ENCODE data around the gene CD22. TPM values are rescaled to one million over a fixed set of nuclear protein-coding genes. Genes with fewer than 3 reads are reported as not detected.

The CD22 gene
- total RNA-seq, 4 donors from 2014 or later: 2.7 to 5.6 (median 4.9) TPM

GRCh38 chr19:35311901-35312665, 16.9 kb upstream of the CD22 start:
- WGBS, 2 donors (ENCODE audit: low coverage in 1 of 2): 75 to 100% methylated on average over 2 to 7 of the region's 21 CpGs
- Histone ChIP-seq H3K36me3 (no peaks in the 10 kb centered on the region), H3K4me3 (no peak overlapping the region), H3K9me3 (no peaks in the 10 kb centered on the region), H3K27ac (no peak overlapping the region), H3K27me3 (peaks cover 49% of the 10 kb centered on the region), H3K4me1 (no peaks in the 10 kb centered on the region)
- TF ChIP-seq POLR2AphosphoS5 (IDR thresholded peaks at IDR 0.05) (no peak), POLR2A (IDR thresholded peaks at IDR 0.05) (no peak), CTCF (IDR thresholded peaks at IDR 0.05) (no peak), EP300 (IDR thresholded peaks at IDR 0.05) (no peak)
- ATAC-seq: no peak

DNA sequence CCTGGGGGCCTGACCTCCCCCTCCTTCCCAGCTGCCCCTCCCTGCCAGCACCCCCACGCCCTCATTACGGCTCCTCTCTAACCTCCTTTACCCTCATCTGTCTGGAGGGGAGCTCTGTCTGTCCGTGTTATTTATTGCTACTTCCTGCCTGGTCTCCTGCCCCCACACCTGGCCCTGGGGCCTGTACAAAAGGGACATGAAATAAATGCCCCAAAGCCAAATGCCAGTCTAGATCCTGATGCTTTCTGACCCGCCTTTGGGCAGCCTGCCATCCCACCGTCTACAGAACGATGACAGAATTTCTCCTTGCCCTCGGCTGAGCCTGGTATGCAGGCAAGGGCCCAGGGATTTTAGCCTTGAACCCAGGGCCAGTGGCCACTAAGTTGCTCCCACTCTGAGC, 15.4 kb upstream of the CD22 start:
- no peak for ATAC-seq
- WGBS, 2 donors (ENCODE audit: low coverage in 1 of 2): 0% methylated on average over 1 of the region's 7 CpGs; no CpG with 5 or more reads in 1 of the 2 donors
- Histone ChIP-seq H3K9me3 (no peaks in the 10 kb centered on the region), H3K27me3 (peaks cover 49% of the 10 kb centered on the region), H3K4me1 (no peaks in the 10 kb centered on the region), H3K27ac (no peak overlapping the region), H3K36me3 (no peaks in the 10 kb centered on the region), H3K4me3 (no peak overlapping the region)
- no peak for TF ChIP-seq POLR2AphosphoS5 (IDR thresholded peaks at IDR 0.05)
- no peak for TF ChIP-seq EP300 (IDR thresholded peaks at IDR 0.05)
- TF ChIP-seq CTCF (IDR thresholded peaks at IDR 0.05): no peak

GRCh38 chr19:35314031-35314430, 15.0 kb upstream of the CD22 start:
- Histone ChIP-seq H3K27me3 (peaks cover 49% of the 10 kb centered on the region), H3K9me3 (no peaks in the 10 kb centered on the region), H3K4me3 (no peak overlapping the region), H3K36me3 (no peaks in the 10 kb centered on the region), H3K27ac (no peak overlapping the region), H3K4me1 (no peaks in the 10 kb centered on the region)
- no peak for ATAC-seq
- TF ChIP-seq EP300 (IDR thresholded peaks at IDR 0.05) (no peak), CTCF (IDR thresholded peaks at IDR 0.05) (no peak), POLR2AphosphoS5 (IDR thresholded peaks at IDR 0.05) (no peak), POLR2A (IDR thresholded peaks at IDR 0.05) (no peak)
- WGBS, 2 donors (ENCODE audit: low coverage in 1 of 2): 46 to 82% methylated on average over 2 to 7 of the region's 8 CpGs

- Histone ChIP-seq H3K27ac (no peak overlapping the region), H3K4me1 (no peaks in the 10 kb centered on the region), H3K9me3 (no peaks in the 10 kb centered on the region), H3K36me3 (no peaks in the 10 kb centered on the region), H3K27me3 (peaks cover 43% of the 10 kb centered on the region), H3K4me3 (no peak overlapping the region)
- TF ChIP-seq CTCF (IDR thresholded peaks at IDR 0.05) (no peak), EP300 (IDR thresholded peaks at IDR 0.05) (no peak), POLR2AphosphoS5 (IDR thresholded peaks at IDR 0.05) (no peak), POLR2A (IDR thresholded peaks at IDR 0.05) (no peak)
- ATAC-seq: no peak
- WGBS, 2 donors (ENCODE audit: low coverage in 1 of 2): 75 to 82% methylated on average over 7 to 8 of the region's 10 CpGs
Measured at GRCh38 chr19:35314858-35315470, 14.0 kb upstream of the CD22 start.

DNA sequence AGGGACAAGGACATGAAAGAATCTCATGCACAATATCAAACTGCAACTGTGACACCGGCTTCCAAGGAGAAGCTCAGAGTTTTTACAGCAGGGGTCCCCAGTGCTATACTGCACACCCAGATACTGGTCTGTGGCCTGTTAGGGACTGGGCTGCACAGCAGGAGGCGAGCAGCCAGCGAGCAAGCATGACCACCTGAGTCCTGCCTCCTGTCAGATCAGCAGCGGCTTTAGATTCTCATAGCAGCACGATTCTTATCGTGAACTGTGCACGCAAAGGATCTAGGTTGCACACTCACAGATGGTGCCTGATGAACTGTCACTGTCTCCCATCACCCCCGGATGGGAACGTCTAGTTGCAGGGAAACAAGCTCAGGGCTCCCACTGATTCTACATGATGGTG, 13.1 kb upstream of the CD22 start:
- WGBS, 2 donors (ENCODE audit: low coverage in 1 of 2): no CpG with 5 or more reads among the region's 9 CpGs
- Histone ChIP-seq H3K4me3 (no peak overlapping the region), H3K36me3 (no peaks in the 10 kb centered on the region), H3K4me1 (no peaks in the 10 kb centered on the region), H3K27me3 (peaks cover 40% of the 10 kb centered on the region), H3K27ac (no peak overlapping the region), H3K9me3 (no peaks in the 10 kb centered on the region)
- TF ChIP-seq POLR2AphosphoS5 (IDR thresholded peaks at IDR 0.05) (no peak), POLR2A (IDR thresholded peaks at IDR 0.05) (no peak), CTCF (IDR thresholded peaks at IDR 0.05) (no peak), EP300 (IDR thresholded peaks at IDR 0.05) (no peak)
- ATAC-seq: no peak

All from gastroesophageal sphincter (tissue), 4 donors.